ENCODE results near the gene NTM.

NTM gene

DNA sequence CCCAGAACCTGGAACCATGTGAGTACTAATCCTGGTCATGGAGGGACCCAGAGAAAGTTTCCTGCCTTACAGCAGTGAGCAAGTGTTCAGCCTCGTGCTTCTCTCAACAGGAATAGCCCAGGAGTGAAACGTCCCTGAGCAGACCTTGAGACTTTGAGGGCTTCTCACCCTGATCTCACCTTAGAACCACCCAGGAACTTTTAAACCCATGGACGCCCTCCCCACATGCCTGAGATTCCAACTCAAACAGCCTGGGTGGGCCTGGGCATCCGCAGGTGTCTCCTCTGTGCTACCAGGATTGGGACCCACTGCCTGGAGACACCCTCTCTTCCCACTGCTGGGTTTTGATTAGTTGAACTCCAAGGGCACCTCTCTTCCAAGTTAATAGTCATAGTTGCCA is 297.2 kb downstream of the NTM start:
- no peak for TF ChIP-seq CTCF (IDR thresholded peaks at IDR 0.05; ENCODE audit: low read depth, low read length)
- H3K4me3 ChIP-seq (ENCODE audit: low read depth, low read length) = no peak overlapping the region

GRCh38 chr11:131668500-131669400 is 298.3 kb downstream of the NTM start:
- TF ChIP-seq CTCF (IDR thresholded peaks at IDR 0.05; ENCODE audit: low read depth, low read length) = peak; percentile 77
- H3K4me3 ChIP-seq (ENCODE audit: low read depth, low read length) = no peak overlapping the region

DNA sequence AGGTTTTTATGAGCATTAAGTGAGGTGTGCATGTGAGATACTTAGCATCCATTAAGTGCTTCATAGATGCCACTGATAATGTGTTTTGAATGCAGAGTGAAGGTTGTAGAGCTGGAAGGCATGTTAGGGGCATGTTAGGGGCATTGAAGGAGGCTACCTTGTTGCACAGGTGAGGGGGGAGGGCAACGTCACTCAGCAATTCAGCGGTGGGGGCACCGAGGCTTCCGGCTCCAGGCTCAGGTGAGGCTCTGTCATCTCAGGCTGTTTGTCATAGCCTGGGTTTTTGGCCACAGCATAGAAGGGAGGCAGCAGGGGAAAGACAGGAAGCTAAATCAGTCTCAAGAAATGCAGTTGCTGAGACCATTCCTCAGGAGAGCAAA is 299.0 kb downstream of the NTM start:
- TF ChIP-seq CTCF (IDR thresholded peaks at IDR 0.05; ENCODE audit: low read depth, low read length) = no peak
- H3K4me3 ChIP-seq (ENCODE audit: low read depth, low read length) = no peak overlapping the region

- TF ChIP-seq CTCF (IDR thresholded peaks at IDR 0.05; ENCODE audit: low read depth, low read length) = no peak
- H3K4me3 ChIP-seq (ENCODE audit: low read depth, low read length) = no peak overlapping the region
These were observed 300.5 kb downstream of the NTM start for GRCh38 chr11:131670876-131671275.

DNA sequence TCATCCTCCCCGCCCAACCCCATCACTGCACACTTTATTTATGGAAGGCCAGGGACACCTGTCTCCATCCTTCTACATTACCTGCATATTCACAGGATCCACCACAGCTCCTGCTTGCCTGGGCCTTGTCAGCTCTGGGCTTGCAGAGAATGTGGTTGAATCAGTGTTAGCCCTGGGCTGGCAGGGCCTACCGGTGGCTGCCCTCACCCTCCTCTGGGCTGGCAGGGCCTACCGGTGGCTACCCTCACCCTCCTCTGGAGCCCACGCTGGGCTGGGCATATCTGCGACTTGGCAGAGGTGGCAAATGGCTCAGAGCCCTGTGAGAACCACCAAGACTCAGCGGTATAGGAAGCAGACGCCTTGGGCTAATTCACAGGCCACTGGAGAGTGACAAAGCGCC is 300.9 kb downstream of the NTM start:
- no peak for TF ChIP-seq CTCF (IDR thresholded peaks at IDR 0.05; ENCODE audit: low read depth, low read length)
- no peak overlapping the region for H3K4me3 ChIP-seq (ENCODE audit: low read depth, low read length)

DNA sequence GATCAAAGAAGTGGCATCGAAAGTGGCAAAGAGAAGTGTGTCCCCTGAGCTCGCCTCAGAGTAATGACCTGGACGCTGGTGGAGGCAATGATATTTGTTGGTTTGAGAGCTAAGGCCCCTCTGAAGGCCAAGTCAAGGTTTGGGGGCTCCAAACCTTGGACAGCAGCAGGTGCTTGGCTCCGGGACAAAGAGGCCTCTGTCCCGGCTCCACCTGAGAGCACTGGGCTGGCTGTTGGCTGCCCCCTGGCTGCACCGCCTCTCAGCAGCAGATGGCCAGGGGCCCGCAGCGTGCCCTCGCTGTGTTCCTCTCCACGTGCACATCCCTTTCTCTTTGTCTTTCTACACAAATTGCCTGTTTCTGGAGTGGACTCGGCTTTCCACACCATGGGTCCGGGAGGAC is 301.3 kb downstream of the NTM start:
- TF ChIP-seq CTCF (IDR thresholded peaks at IDR 0.05; ENCODE audit: low read depth, low read length) = no peak
- H3K4me3 ChIP-seq (ENCODE audit: low read depth, low read length) = no peak overlapping the region

DNA sequence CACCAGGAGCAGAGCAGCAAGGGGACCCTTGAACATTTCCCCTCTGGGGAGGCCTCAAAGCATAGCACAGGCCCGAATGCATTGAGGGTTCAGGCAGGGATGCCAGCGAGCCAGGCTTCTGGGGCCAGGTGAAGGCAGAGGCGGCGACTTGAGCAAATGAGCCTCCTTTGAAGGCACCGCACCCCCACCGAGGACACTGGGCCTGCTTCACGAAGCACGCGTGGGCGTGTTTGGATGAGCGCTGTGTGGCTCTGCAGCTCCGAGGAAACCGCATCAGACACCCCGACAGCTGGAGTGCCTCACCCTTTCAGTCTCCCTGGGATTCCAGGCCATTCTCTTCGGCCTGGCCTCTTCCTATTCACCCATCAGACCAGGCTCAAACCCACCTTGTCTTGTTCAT is 301.8 kb downstream of the NTM start:
- no peak overlapping the region for H3K4me3 ChIP-seq (ENCODE audit: low read depth, low read length)
- TF ChIP-seq CTCF (IDR thresholded peaks at IDR 0.05; ENCODE audit: low read depth, low read length) = no peak
